HUES6 (cell line): ENCODE results near the gene FRMD8.
A peak's percentile ranks its signal among the peaks of the same experiment; 100 is the strongest.
"Not testable (repeated sequence)": the region's sequence is repeated elsewhere in the genome, so short reads cannot be mapped to it uniquely, and the experiment has no call there.

Source experiments
- H3K27ac ChIP-seq: 2 replicates; pipeline ENCODE4 v1.7.0; 2013; ENCODE audit warnings: low read depth, mild to moderate bottlenecking, low read length, inconsistent platforms
- H3K27me3 ChIP-seq: 2 replicates; pipeline ENCODE4 v1.6.1; 2013; ENCODE audit warnings: low read length; ENCODE audit not compliant: control insufficient read depth, insufficient read depth
- H3K36me3 ChIP-seq: 2 replicates; pipeline ENCODE4 v1.6.1; 2013; ENCODE audit warnings: low read length; ENCODE audit not compliant: control insufficient read depth, insufficient read depth
- H3K4me1 ChIP-seq: 2 replicates; pipeline ENCODE4 v1.6.1; 2013; ENCODE audit warnings: low read length; ENCODE audit not compliant: control insufficient read depth, insufficient read depth
- H3K4me3 ChIP-seq: 2 replicates; pipeline ENCODE4 v1.5.1; 2013; ENCODE audit warnings: low read depth, low read length
- H3K9ac ChIP-seq: one replicate; pipeline ENCODE4 v1.6.1; 2013; ENCODE audit warnings: mild to moderate bottlenecking, low read length
- H3K9me3 ChIP-seq: 2 replicates; pipeline ENCODE4 v1.6.1; 2013; ENCODE audit warnings: low read depth, low read length; ENCODE audit not compliant: control insufficient read depth, insufficient read depth

The FRMD8 gene

GRCh38 chr11:65404210-65404609 lies 17.8 kb downstream of the FRMD8 start:
- H3K9ac ChIP-seq = no peak overlapping the region
- H3K27me3 ChIP-seq = no peaks in the 10 kb centered on the region
- H3K27ac ChIP-seq = no peak overlapping the region
- peaks cover 4% of the 10 kb centered on the region; the same call in 1 of the 2 replicates for H3K4me1 ChIP-seq
- H3K9me3 ChIP-seq = no peaks in the 10 kb centered on the region
- H3K36me3 ChIP-seq = peaks cover 54% of the 10 kb centered on the region
- no peak overlapping the region for H3K4me3 ChIP-seq

GRCh38 chr11:65404638-65405339 lies 18.4 kb downstream of the FRMD8 start:
- Histone ChIP-seq H3K36me3 (peaks cover 56% of the 10 kb centered on the region), H3K9ac (no peak overlapping the region)

GRCh38 chr11:65410936-65411680 lies 24.7 kb downstream of the FRMD8 start:
- Histone ChIP-seq H3K4me3 (no peak overlapping the region), H3K4me1 (peaks cover 9% of the 10 kb centered on the region), H3K27ac (no peak overlapping the region), H3K36me3 (peaks cover 37% of the 10 kb centered on the region), H3K9ac (no peak overlapping the region), H3K27me3 (no peaks in the 10 kb centered on the region), H3K9me3 (no peaks in the 10 kb centered on the region)

More at GRCh38 chr11:65404638-65405339, 18.4 kb downstream of the FRMD8 start:
- H3K4me3 ChIP-seq = no peak overlapping the region
- H3K4me1 ChIP-seq = peaks cover 4% of the 10 kb centered on the region; the same call in 1 of the 2 replicates
- H3K27me3 ChIP-seq = no peaks in the 10 kb centered on the region
- no peaks in the 10 kb centered on the region for H3K9me3 ChIP-seq
- H3K27ac ChIP-seq = no peak overlapping the region

GRCh38 chr11:65411681-65412070 lies 25.2 kb downstream of the FRMD8 start:
- Histone ChIP-seq H3K9ac (no peak overlapping the region), H3K9me3 (no peaks in the 10 kb centered on the region), H3K27ac (no peak overlapping the region), H3K4me1 (peaks cover 13% of the 10 kb centered on the region), H3K4me3 (no peak overlapping the region), H3K27me3 (no peaks in the 10 kb centered on the region), H3K36me3 (peaks cover 37% of the 10 kb centered on the region)

GRCh38 chr11:65412271-65413076 lies 26.0 kb downstream of the FRMD8 start:
- Histone ChIP-seq H3K27ac (no peak overlapping the region), H3K36me3 (peaks cover 35% of the 10 kb centered on the region)

GRCh38 chr11:65413077-65413664 lies 26.7 kb downstream of the FRMD8 start:
- H3K9ac ChIP-seq, H3K9me3 ChIP-seq, H3K4me3 ChIP-seq, H3K27ac ChIP-seq, H3K27me3 ChIP-seq: not testable (repeated sequence)
- H3K4me1 ChIP-seq = peaks cover 28% of the 10 kb centered on the region
- H3K36me3 ChIP-seq = peaks cover 35% of the 10 kb centered on the region

More at GRCh38 chr11:65412271-65413076, 26.0 kb downstream of the FRMD8 start:
- no peak overlapping the region for H3K4me3 ChIP-seq
- H3K27me3 ChIP-seq = no peaks in the 10 kb centered on the region
- H3K4me1 ChIP-seq = peaks cover 21% of the 10 kb centered on the region
- no peaks in the 10 kb centered on the region for H3K9me3 ChIP-seq
- no peak overlapping the region for H3K9ac ChIP-seq

- H3K9ac ChIP-seq = no peak overlapping the region
- no peaks in the 10 kb centered on the region for H3K27me3 ChIP-seq
- H3K36me3 ChIP-seq = peaks cover 17% of the 10 kb centered on the region
- no peak overlapping the region for H3K27ac ChIP-seq
- peaks cover 45% of the 10 kb centered on the region for H3K4me1 ChIP-seq
- H3K9me3 ChIP-seq = no peaks in the 10 kb centered on the region
- H3K4me3 ChIP-seq = no peak overlapping the region
These were observed 28.5 kb downstream of the FRMD8 start for GRCh38 chr11:65414776-65415498.

- Histone ChIP-seq H3K36me3 (peaks cover 16% of the 10 kb centered on the region), H3K9me3 (no peaks in the 10 kb centered on the region), H3K9ac (peak overlapping the region; percentile 46), H3K4me3 (peak overlapping the region; percentile 37), H3K4me1 (peaks cover 53% of the 10 kb centered on the region), H3K27ac (no peak overlapping the region), H3K27me3 (no peaks in the 10 kb centered on the region)
These were observed 29.3 kb downstream of the FRMD8 start for GRCh38 chr11:65415499-65416340.

- no peak overlapping the region for H3K27ac ChIP-seq
- no peaks in the 10 kb centered on the region for H3K9me3 ChIP-seq
- peak overlapping the region; percentile 37 for H3K4me3 ChIP-seq
- H3K36me3 ChIP-seq = peaks cover 12% of the 10 kb centered on the region; the same call in 1 of the 2 replicates
- peaks cover 59% of the 10 kb centered on the region for H3K4me1 ChIP-seq
- H3K9ac ChIP-seq = peak overlapping the region; percentile 46
- H3K27me3 ChIP-seq = no peaks in the 10 kb centered on the region
These were observed 29.9 kb downstream of the FRMD8 start for GRCh38 chr11:65416341-65416824.
